HFFc6 (cell line): ENCODE results near the gene ZBTB21. TPM values are rescaled to one million over a fixed set of nuclear protein-coding genes. Genes with fewer than 3 reads are reported as not detected.

Experiments used
- DNase-seq: peaks from one replicate; pipeline ENCODE4 v3.0.0-alpha.2; 2018
- H3K27ac Mint-ChIP-seq: 2 replicates; pipeline ENCODE4 v1.8.0; 2020; ENCODE audit warnings: mild to moderate bottlenecking, mixed read lengths
- H3K27me3 Mint-ChIP-seq: 2 replicates; pipeline ENCODE4 v1.8.0; 2021; ENCODE audit warnings: mild to moderate bottlenecking, moderate library complexity, mixed read lengths; ENCODE audit not compliant: insufficient read depth
- H3K36me3 Mint-ChIP-seq: 2 replicates; pipeline ENCODE4 v1.8.0; 2021; ENCODE audit warnings: low read depth, mixed read lengths
- H3K4me1 Mint-ChIP-seq: 2 replicates; pipeline ENCODE4 v1.8.0; 2020; ENCODE audit warnings: low read depth, mixed read lengths
- H3K4me3 Mint-ChIP-seq: 2 replicates; pipeline ENCODE4 v1.8.0; 2020; ENCODE audit warnings: mild to moderate bottlenecking, moderate library complexity, mixed read lengths
- H3K9me3 Mint-ChIP-seq: 2 replicates; pipeline ENCODE4 v1.8.0; 2020; ENCODE audit warnings: mild to moderate bottlenecking, mixed read lengths
- CTCF ChIP-seq: fragments of 200-600 bp; sonication (generic); IDR thresholded peaks from 2 replicates; pipeline ENCODE4 v1.5.0; 2021; ENCODE audit warnings: antibody characterized with exemption, mild to moderate bottlenecking
- total RNA-seq, 6 experiments: library from RNA; stranded (reverse); fragmentation: NEBNext Ultra II Directional; extraction: Animal tissue kit (Norgen Biotek cat#: 25700); gene quantifications; 2 replicates in 1 of 6; 3 replicates in 5 of 6; pipeline ENCODE4 v1.2.3, GENCODE V29; 2021

The ZBTB21 gene
- total RNA-seq, 6 experiments from 2014 or later = 16.6 to 19.5 (median 18.9) TPM

- no peaks in the 10 kb centered on the region for H3K9me3 Mint-ChIP-seq
- no peak for TF ChIP-seq CTCF
- H3K36me3 Mint-ChIP-seq = peaks cover 10% of the 10 kb centered on the region
- no peak for DNase-seq
- H3K27me3 Mint-ChIP-seq = peaks cover 6% of the 10 kb centered on the region
- no peak overlapping the region; the same call in 1 of the 2 replicates for H3K27ac Mint-ChIP-seq
- H3K4me3 Mint-ChIP-seq = no peak overlapping the region
- peaks cover 10% of the 10 kb centered on the region for H3K4me1 Mint-ChIP-seq
These were observed 2.7 kb upstream of the ZBTB21 start for GRCh38 chr21:42012763-42013329.

- Mint-ChIP-seq H3K27ac (no peak overlapping the region; the same call in 1 of the 2 replicates), H3K36me3 (peaks cover 15% of the 10 kb centered on the region), H3K4me3 (no peak overlapping the region), H3K4me1 (peaks cover 15% of the 10 kb centered on the region), H3K27me3 (peaks cover 6% of the 10 kb centered on the region), H3K9me3 (no peaks in the 10 kb centered on the region)
- DNase-seq = no peak
- no peak for TF ChIP-seq CTCF
These were observed 2.2 kb upstream of the ZBTB21 start for GRCh38 chr21:42012344-42012743.

GRCh38 chr21:42010507-42011495, 641 bp upstream of the ZBTB21 start:
- H3K27ac Mint-ChIP-seq = peak overlapping the region; percentile 98
- no peak for DNase-seq
- peaks cover 7% of the 10 kb centered on the region for H3K27me3 Mint-ChIP-seq
- peak; percentile 45; the same call in 1 of the 2 replicates for TF ChIP-seq CTCF
- H3K36me3 Mint-ChIP-seq = peaks cover 27% of the 10 kb centered on the region
- H3K4me1 Mint-ChIP-seq = peaks cover 20% of the 10 kb centered on the region
- H3K4me3 Mint-ChIP-seq = peak overlapping the region; percentile 90
- H3K9me3 Mint-ChIP-seq = no peaks in the 10 kb centered on the region

GRCh38 chr21:42009018-42009830, 936 bp downstream of the ZBTB21 start:
- peak; percentile 51 for DNase-seq
- TF ChIP-seq CTCF = peak; percentile 63

GRCh38 chr21:42007356-42007940, 2.7 kb downstream of the ZBTB21 start:
- DNase-seq = no peak
- Mint-ChIP-seq H3K4me3 (no peak overlapping the region), H3K36me3 (peaks cover 26% of the 10 kb centered on the region), H3K27me3 (peaks cover 9% of the 10 kb centered on the region), H3K4me1 (peaks cover 53% of the 10 kb centered on the region), H3K9me3 (no peaks in the 10 kb centered on the region), H3K27ac (no peak overlapping the region; the same call in 1 of the 2 replicates)
- no peak for TF ChIP-seq CTCF

More at GRCh38 chr21:42009018-42009830, 936 bp downstream of the ZBTB21 start:
- peaks cover 7% of the 10 kb centered on the region for H3K27me3 Mint-ChIP-seq
- peak overlapping the region; percentile 90 for H3K4me3 Mint-ChIP-seq
- peak overlapping the region; percentile 89 for H3K27ac Mint-ChIP-seq
- H3K4me1 Mint-ChIP-seq = peaks cover 35% of the 10 kb centered on the region
- H3K36me3 Mint-ChIP-seq = peaks cover 26% of the 10 kb centered on the region
- no peaks in the 10 kb centered on the region for H3K9me3 Mint-ChIP-seq
